ENCODE results near the gene TMEM69.

DNA sequence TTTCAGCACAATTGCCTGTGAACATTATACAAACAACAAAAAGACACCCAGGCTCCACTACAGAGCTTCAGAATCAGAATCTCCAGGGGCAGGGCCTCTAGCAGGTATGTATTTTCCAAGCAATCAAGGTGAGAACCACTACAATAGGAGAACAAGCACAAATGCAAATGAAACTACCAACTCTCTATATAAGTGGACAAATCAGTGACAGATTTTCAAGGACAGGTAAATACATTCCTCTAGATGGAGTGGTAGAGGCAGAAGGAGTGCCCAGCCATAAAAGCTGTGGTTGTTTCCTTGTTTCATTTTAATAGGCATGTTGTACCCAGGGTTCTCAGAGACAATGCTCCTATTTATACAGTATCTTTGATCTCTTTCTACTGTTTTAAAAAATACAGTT is 44.0 kb upstream of the TMEM69 start:
- no peak for TF ChIP-seq EZH2phosphoT487 (IDR thresholded peaks at IDR 0.05; ENCODE audit: insufficient read depth, low read depth)
- no peak for TF ChIP-seq EZH2 (IDR thresholded peaks at IDR 0.05; ENCODE audit: insufficient read depth, poor library complexity, severe bottlenecking)

Data from GM23248 (cell line).